ENCODE results near the gene ARHGAP1.

Gene ARHGAP1

DNA sequence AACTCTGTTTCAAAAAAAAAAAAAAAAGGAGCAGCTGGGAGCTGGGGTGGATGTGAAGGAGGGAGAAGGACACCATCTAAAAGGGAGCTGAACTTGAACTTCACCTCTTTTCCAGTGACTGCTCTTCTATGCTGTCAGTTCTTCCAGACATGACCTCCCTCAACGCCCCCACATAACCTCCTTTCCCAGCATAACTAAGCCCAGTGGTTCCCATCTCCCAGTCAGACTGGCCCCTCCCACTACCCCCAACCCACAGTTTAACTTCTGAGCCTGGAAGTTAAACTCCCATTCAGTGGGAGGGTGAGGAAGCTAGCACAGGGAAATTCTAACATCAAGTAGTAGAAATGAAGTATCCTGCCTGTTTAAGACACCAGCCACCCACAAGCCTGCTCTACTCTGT is 1.8 kb downstream of the ARHGAP1 start:
- TF ChIP-seq CTCF (IDR thresholded peaks at IDR 0.05), result no peak
- Histone ChIP-seq H3K27ac (peak overlapping the region; percentile 27 to 40), H3K4me3 (peak overlapping the region; percentile 24)
- no peak for DNase-seq (ENCODE audit: low spot score)

- peak overlapping the region; percentile 57 to 83 for H3K27ac ChIP-seq
- TF ChIP-seq CTCF (IDR thresholded peaks at IDR 0.05), result no peak
- H3K4me3 ChIP-seq, result peak overlapping the region; percentile 36
- no peak for DNase-seq (ENCODE audit: low spot score)
Measured at GRCh38 chr11:46697723-46698122, 2.7 kb downstream of the ARHGAP1 start.

GRCh38 chr11:46697303-46697702 is 3.1 kb downstream of the ARHGAP1 start:
- peak overlapping the region; percentile 36 for H3K4me3 ChIP-seq

DNA sequence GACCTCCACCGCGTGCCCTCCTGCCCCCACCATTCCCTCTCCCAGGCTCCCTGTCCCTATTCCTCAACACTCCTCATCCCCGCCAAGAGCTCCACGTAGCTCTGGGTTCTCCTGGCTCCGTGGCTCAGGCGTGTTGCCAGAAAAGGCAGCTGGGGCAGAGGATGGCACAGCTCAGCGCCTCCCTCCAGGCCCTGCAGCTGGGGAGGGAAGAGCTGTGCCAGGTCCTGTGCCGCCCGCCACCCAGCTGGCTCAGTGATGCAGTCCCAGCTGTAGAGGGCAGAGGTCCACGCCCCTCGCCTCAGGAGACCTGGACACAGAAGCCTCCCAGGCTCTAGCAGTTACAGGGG is 4.2 kb downstream of the ARHGAP1 start:
- no peak for DNase-seq (ENCODE audit: low spot score)
- Histone ChIP-seq H3K4me3 (peak overlapping the region; percentile 31), H3K27ac (peak overlapping the region; percentile 39 to 83)
- TF ChIP-seq CTCF (IDR thresholded peaks at IDR 0.05), result no peak

More at GRCh38 chr11:46697303-46697702, 3.1 kb downstream of the ARHGAP1 start:
- TF ChIP-seq CTCF (IDR thresholded peaks at IDR 0.05), result no peak
- no peak for DNase-seq (ENCODE audit: low spot score)
- peak overlapping the region; percentile 57 to 83 for H3K27ac ChIP-seq

DNA sequence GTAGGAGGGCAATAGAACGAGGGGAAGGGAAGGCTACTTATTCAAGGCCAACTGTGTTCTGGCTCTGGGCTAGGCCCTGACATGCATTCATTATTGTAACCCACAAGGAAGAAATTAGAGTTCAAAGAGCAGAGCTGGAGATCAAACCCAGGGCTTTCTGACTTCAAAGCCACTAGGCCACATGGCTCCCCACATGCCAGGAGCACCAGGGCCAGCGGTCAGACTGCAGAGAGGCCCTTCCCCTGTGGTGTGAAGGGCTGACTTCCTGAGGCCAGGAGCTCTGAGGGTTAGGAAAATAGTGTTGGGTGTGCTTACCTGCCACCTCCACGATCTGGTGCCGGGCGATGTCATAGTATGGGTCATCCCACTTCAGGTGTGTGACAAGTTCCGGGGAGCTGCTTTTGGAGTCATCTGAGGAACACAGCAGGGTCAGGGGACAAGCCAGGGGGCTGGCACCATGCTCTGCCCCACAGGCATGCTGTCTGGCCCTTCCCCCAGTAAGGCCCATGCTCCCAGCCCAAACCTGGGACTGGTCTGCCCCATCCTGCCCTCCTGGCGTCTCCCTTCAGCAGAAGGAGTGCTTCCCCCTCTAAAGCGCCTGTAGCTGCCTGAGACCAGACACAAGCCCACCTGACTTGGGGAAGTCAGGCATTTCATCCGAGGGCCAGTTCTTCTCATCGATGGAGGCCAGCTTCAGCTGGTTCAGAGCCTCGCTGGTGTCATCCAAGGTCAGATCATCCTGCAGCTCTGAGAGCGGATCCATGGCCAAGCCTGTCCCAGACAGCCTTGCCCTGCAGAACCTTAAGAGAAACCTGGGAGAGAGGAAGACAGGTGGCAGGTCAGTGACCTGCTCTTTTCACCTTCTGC is 4.8 kb downstream of the ARHGAP1 start:
- TF ChIP-seq CTCF (IDR thresholded peaks at IDR 0.05), result no peak
- H3K27ac ChIP-seq, result peak overlapping the region; percentile 39 to 83
- DNase-seq (ENCODE audit: low spot score), result no peak
- no peak overlapping the region for H3K4me3 ChIP-seq

GRCh38 chr11:46694607-46695006 is 5.8 kb downstream of the ARHGAP1 start:
- H3K4me3 ChIP-seq, result no peak overlapping the region
- peak overlapping the region; percentile 24 to 83 for H3K27ac ChIP-seq
- DNase-seq (ENCODE audit: low spot score), result no peak
- no peak for TF ChIP-seq CTCF (IDR thresholded peaks at IDR 0.05)

GRCh38 chr11:46694072-46694471 is 6.3 kb downstream of the ARHGAP1 start:
- no peak for DNase-seq (ENCODE audit: low spot score)
- no peak for TF ChIP-seq CTCF (IDR thresholded peaks at IDR 0.05)
- H3K4me3 ChIP-seq, result no peak overlapping the region
- H3K27ac ChIP-seq, result peak overlapping the region; percentile 24 to 83
